ENCODE results near the gene INPP5E.

- TF ChIP-seq, protein P1, sequence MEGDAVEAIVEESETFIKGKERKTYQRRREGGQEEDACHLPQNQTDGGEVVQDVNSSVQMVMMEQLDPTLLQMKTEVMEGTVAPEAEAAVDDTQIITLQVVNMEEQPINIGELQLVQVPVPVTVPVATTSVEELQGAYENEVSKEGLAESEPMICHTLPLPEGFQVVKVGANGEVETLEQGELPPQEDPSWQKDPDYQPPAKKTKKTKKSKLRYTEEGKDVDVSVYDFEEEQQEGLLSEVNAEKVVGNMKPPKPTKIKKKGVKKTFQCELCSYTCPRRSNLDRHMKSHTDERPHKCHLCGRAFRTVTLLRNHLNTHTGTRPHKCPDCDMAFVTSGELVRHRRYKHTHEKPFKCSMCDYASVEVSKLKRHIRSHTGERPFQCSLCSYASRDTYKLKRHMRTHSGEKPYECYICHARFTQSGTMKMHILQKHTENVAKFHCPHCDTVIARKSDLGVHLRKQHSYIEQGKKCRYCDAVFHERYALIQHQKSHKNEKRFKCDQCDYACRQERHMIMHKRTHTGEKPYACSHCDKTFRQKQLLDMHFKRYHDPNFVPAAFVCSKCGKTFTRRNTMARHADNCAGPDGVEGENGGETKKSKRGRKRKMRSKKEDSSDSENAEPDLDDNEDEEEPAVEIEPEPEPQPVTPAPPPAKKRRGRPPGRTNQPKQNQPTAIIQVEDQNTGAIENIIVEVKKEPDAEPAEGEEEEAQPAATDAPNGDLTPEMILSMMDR (IDR thresholded peaks at IDR 0.05; ENCODE audit: poor library complexity): no peak
- no peak for TF ChIP-seq EZH2phosphoT487 (IDR thresholded peaks at IDR 0.05; ENCODE audit: low read depth, severe bottlenecking, unreplicated experiment)
Measured at GRCh38 chr9:136430588-136431234, 8.9 kb downstream of the INPP5E start.
